HG02884 (cell line): Measurements from ENCODE around the gene SPATA6L.

Experiments
- ATAC-seq: cut with Tn5 transposase; IDR thresholded peaks from one replicate; pipeline ENCODE4 v1.9.1; 2021; ENCODE audit warnings: mild to moderate bottlenecking, moderate library complexity; ENCODE audit not compliant: unreplicated experiment

SPATA6L gene, protein sequence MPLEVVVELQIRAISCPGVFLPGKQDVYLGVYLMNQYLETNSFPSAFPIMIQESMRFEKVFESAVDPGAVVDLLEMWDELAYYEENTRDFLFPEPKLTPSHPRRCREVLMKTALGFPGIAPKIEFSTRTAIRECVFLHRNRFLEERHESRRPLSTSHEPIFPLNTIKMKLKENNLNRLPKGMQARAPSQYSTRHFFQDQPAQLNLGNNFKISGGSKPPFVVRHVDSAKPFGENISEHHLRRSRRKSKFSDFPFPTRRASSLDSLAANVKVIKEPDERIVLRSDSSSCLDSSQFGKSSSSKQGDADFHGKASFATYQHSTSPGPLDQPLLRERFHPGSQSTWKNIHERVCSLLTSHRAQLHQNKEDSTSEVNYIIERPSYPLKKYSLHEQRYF

DNA sequence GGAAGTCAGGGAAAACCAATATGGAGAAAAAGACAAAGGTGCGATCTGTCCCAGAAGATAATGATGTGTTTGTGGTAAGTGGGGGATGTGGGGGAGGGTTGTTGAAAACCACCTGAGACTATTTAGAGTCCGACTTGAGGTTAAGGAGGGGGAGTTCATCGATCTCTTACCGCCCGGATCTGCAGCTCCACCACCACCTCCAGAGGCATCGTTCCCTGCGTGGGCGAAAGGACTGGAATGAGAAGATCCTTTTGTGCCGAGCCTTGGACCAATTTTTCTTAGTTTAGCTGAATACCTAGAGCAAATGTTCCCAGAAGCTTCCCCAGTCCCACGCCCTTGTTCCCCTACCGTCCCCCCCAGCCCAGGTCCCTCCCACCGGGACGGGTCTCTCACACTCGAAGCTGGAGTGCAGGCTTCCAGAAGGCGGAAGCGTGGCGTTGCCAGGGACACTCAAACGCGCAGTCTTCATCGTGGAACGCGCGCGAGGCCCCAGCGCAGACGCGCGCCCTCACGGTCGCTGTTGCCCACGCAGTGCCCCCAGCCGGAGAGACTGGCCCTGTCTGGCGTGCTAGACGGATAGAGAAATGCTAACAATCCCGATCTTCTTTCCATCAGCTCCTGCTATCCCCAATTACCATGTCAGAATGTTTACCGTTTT, at the start of gene SPATA6L:
TSS of gene SPATA6L (minus strand) at position 439 of the 658 bp plus-strand sequence. CDS start at position 209, 230 bp downstream.
- peak; percentile 28 for ATAC-seq

DNA sequence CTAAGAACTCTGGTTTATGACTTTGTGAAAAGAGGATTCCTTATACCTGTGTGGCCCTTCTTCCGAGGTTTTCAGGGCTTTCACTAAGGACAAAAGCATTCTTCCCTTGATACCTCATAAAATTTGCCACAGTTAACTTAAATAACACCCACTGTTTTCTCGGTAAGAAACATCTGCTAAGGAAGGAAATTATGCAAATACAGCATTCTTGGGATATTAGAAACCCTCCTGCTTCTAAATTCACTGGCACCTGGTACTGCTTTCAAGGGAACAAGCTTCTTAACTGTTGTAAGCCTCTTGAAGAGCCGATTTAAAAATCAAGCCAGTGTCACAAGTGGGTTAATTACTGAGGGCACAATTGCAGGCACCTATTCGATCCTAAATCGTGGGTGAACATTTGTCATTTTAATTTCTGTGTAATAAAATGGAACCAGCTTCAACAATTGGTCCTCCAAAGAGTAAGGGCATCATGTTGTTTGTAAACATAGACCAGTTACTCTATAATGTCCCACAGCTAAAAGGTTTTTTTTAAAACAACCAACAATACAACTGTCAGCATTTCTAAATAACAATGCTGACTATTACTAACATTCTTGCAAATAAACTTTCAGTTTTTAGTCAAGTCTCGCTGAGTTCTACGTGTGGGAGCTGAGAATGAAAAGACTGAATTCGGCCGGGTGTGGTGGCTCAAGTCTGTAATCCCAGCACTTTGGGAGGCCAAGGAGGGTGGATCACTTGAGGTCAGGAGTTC, 48.2 kb upstream of the SPATA6L start:
- ATAC-seq, result no peak

DNA sequence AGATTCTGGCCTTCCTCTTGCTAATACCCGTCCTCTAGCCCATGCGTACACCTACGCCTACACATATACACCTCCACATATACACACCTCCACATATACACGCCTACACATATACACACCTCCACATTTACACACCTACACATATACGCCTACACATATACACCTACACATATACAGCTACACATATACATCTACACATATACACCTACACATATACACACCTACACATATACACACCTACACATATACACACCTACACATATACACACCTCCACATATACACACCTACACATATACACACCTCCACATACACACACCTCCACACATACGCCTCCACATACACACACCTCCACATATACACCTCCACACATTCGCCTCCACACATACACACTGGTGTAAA, 47.6 kb upstream of the SPATA6L start:
- ATAC-seq, result no peak

- ATAC-seq, result no peak
Observed at GRCh38 chr9:4709380-4709779, 43.1 kb upstream of the SPATA6L start.

DNA sequence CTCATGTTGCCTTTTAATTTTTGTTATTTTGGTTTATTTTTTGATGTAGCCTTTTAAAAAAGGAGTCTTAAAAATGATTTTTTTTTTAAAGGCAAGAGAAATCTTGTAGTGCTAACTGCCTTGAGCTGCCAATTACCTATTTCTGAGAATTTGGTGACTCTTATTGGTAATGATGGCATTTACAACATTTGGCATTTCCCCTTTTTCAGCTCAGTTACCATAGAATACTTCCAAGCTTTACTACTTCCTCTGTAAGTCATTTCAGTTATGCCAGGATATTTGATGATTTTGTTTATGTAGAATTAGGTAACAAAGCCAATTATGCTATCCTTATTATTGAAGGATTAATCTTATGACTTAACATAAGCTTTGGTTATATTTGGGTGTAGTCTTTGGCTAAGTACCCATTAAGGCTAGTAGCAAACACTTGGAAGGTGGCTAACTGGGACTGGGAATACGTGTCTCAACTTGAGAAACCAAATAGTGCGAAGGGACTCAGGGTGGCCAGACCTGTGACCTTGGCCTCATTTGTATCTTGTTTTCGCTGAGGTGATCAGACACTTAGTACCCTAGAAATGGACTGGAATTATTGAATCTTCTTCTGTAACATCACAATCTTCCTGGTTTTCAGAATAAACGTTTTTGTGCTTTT, 40.8 kb upstream of the SPATA6L start:
- ATAC-seq, result no peak

DNA sequence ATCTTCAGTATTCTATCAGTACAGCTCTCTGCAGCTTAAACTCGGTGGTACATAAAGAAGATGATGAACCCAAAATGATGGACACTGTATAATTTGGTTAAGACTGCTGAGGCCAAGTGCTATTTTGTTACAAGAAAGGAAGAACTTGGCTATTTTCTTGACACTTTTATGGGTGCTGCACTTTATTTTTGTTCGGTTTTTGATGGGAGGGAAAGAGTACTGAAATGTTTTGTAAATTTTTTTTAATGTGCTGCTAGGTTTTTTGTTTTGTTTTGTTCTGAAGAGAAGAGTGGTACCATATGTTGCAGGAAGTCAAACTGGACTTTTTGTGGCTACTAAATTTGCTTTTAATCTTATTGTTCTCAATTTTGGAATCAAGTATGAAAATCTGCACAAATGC, 39.7 kb upstream of the SPATA6L start:
- ATAC-seq, result no peak

DNA sequence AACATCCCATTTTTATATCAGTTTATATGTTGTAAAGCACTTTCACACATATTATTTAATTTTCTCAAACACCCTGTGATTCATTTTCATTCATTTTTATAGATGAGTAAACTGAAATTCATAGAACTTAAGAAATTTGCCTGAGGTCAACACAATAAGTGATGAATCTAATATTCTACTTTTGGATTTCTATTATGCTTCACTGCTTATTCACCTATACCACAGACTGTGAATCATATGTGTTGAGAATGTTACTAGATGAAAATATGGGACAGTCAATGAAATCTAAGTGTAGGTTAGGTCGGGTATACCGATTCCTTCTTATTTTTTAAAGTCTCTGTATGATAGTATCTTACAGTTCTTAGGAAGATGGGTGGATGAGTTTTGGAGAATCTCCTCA, 37.8 kb upstream of the SPATA6L start:
- ATAC-seq, result no peak

DNA sequence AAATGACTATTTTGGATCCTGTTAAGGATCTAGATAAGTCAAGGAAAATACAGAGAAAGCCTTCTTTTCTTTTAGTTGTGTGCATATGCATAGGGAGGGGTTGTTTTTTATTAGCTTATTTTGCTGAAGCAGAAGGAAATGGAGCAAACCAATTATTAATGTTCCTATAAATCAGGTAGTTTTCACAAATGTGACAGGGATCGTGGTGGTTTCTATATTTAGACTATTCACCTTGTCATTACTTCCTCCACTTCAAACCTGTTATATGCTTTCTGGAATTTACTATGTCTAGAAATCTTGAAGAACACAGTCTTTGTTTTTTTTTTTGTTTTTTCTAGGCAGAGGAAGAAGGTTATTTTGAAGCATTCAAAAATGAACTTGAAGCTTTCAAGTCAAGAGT, 35.2 kb upstream of the SPATA6L start:
- ATAC-seq, result no peak

DNA sequence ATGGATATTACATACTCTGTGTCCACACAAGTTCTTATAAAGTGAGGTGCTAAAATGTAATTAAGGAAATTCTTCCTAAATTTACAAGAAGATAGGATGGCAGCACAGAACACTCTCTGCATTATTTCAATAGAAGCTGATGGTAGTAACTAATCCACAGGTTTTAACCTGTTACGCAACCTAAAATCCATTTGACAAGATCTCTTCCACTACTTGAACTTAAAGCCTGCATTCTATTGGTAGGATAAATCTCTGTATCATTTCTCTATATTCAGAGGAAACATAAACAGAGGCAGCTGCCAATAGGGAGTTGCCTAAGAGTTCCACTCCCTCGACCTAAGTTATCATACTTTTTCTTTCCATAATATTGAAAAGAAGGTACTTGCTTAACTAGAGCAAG, 34.7 kb upstream of the SPATA6L start:
- no peak for ATAC-seq

DNA sequence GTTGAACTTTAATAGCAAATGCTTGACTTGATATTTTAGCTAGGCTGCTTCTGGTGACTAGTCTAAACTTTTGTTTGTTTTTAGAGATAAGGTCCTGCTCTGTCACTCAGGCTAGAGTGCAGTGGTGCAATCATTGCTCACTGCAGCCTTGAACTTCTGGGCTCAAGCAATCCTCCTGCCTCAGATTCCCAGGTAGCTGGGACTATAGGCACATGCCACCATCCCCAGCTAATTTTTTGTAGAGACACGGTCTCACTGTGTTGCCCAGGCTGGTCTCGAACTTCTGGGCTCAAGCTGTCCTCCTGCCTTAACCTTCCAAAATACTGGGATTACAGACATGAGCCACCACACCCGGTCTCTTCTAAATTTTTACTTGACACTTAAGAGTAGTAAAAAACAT, 33.8 kb upstream of the SPATA6L start:
- no peak for ATAC-seq

DNA sequence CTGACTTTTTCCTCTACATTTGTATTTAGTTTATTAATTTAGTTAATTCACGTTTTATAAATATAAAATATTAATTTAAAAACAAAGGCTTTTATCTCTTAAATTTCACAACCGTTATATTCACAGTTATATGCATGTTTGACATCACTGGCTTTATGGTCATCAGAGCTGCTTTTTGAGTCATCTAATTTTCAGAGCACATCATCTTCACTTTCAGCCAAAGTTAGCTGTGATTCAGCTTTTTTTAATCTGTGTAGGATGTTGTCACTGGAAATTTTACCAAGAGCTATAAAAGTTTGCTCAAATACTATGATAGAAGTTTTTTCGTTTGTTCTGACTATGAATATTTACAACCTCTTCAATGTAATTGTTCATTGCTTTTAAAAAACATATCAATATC, 25.5 kb upstream of the SPATA6L start:
- ATAC-seq, result no peak

DNA sequence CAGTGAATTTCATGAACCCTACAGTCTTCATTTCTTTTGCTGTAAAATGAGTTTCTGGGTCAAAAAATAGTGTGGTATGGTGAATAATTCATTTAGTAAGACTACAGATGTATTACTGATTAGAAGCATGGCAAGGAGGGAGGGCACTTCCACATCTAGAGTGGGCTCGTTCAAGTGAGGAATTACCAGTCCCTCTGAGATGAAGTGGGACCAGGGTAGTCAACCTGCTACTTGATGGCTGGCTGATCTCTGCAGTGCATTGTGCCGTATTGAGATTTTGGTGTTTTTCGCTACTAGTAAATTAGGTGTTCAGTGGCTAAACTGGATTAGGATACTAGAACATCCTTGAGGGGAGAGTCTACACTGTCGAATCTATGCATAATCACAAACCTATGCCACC, 23.9 kb upstream of the SPATA6L start:
- ATAC-seq, result peak; percentile 58

DNA sequence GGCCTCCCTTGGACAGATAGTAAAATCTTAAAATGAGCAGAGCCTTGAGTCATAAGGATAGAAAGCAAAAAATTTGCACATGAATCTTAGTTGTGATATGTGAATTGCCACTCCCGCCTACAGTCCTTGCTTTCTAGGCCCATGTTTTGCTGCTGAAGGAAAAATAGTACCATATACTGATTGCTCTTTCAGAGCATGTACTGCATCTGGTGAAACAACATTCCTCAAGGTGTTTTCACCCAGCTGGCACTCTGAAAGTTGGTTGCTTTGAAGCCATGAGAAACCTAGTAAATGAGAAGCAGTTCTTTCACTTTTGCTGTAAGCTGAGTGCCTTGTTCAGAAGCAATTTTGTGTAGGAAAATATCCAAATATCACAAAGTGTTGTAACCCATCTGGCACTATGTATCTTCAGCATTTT, 23.4 kb upstream of the SPATA6L start:
- ATAC-seq, result peak; percentile 66

GRCh38 chr9:4689021-4689420, 22.7 kb upstream of the SPATA6L start:
- no peak for ATAC-seq

DNA sequence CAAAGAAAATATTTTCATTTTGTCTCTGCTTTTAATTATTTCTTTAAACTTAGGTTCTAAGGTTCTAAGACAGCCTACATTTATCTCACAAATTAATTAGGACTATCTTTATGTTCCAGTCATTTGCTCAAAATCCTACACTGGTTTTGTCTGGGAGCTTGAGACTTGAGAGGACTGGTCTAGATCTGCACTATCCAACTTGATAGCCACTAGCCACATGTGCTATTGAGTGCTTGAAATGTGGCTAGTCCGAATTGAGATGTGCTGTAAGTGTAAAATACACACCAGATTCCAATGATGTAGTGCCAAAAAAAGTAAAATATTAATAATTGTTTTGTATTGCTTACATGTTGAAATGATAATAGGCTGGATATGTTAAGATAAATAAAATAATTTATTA, 20.3 kb upstream of the SPATA6L start:
- ATAC-seq, result no peak

GRCh38 chr9:4686112-4686511, 19.8 kb upstream of the SPATA6L start:
- no peak for ATAC-seq

DNA sequence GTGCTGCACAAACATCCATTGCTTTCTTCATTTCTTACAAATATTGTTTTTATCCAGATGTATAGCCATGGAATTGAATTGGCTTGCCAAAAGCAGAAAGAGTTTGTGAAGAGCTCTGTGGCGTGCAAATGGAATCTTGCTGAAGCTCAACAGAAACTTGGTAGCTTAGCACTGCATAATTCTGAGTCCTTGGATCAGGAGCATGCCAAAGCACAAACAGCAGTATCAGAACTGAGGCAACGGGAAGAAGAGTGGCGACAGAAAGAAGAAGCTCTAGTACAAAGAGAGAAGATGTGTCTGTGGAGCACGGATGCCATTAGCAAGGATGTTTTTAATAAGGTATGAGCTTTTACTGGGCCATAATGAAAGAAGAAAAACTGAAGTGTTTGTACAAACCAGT, 18.5 kb upstream of the SPATA6L start:
- ATAC-seq, result no peak

DNA sequence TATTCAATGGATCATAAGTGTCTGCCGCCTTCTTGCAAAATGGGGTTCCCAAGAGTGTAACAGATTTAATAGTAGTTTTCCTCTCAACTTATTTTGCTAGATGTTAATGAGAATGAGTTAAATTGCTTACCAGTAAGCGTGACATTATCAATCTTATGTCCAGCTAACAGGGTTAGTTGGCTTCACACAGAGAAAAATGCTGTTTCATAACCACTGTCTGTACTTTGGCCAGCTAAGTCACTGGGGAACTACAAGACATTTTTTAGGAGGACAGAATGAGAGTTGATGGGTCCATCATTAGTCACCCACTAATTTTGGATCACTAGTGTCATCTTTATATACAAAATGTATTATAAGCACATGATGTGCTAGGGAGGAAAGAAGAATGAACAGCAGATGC, 14.5 kb upstream of the SPATA6L start:
- no peak for ATAC-seq

- ATAC-seq, result no peak
Observed at GRCh38 chr9:4680173-4680525, 13.9 kb upstream of the SPATA6L start.

GRCh38 chr9:4679268-4680172, 13.2 kb upstream of the SPATA6L start, which contains the start of gene CDC37L1:
TSS of gene CDC37L1 (plus strand) at chr9:4679569. CDS start at chr9:4679768, 199 bp downstream.
- ATAC-seq, result peak; percentile 90
